NCI-H524 treated with DMSO at 0.1 percent for 48 hours (cell line): ENCODE data around the gene KIF1A.
"Not testable (repeated sequence)": the region's sequence is repeated elsewhere in the genome, so short reads cannot be mapped to it uniquely, and the experiment has no call there.

ENCODE experiments used
- DNase-seq: peaks from one replicate; lab custom pipeline; 2025; lab: John Stamatoyannopoulos, UW

KIF1A gene

DNA sequence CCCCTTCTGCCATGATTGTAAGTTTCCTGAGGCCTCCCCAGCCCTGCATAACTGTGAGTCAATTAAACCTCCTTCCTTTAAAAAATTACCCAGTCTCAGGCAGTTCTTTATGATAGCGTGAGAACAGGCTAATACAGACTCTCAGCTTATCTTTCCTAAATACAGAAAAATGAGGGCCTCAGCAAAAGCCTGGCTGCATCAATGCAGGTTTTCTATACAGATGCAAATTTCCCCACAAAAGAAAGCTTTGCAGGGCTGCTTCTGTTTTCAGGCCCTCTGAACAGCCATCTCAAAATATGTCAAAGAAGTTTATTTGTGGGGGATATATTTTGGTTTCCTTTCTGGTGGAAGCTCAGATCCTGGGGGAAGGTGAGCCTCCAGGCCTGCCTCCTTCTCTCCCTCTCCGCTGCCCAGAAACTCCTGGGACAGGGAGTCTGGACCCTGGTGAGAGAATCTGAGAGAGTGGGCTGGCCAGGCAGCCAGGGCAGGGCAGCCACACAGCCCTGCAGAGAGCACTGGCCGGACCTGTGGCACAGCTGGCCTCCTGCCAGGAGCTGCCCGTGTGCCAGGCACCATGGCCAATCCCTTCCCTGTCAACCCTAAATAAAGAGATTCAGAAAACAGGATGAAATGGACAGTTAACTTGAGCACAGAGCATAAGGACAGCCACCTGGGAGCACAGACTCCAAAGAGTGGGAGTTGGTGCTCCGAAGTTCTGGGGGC is 27.0 kb upstream of the KIF1A start:
- no peak for DNase-seq

DNA sequence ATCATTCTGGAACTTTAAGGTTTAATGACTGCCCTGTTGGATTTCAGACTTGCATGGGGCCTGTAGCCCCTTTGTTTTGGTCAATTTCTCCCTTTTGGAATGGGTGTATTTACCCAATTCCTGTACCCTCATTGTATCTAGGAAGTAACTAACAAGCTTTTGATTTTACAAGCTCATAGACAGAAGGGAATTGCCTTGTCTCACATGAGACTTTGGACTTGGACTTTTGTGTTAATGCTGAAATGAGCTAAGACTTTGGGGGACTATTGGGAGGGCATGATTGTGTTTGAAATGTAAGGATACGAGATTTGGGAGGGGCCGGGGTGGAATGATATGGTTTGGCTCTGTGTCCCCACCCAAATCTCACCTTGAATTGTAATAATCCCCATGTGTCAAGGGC is 26.3 kb upstream of the KIF1A start:
- not testable (repeated sequence) for DNase-seq

DNA sequence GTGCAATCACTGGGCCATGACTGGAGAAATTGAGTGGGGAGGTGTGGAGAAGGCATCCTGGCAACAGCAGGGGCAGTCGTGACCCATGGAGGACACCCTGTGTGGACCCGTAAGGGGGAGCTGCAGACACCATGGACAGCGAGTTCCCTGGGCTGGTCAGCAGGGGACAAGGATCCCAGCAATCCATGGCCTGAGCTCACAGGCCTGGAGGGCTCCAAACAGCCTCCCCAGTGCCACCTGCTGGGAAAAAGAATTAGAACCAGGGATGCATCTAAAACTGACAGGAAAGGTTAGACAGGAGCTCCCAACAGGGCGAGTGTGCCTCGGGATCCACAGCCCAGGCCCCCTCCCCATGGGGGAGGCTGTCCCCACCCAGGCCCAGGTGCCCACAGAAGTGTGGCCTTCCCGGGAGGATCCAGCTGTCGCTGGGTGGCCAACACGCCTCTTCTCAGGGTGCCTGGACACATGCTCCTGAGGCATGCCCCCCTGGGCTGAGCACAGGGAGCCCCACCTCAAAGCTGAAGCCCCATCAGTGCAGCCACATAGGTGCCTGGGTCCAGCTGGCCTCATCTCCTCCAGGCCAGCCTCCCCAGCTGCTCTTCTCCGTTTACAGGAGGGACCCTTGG is 20.5 kb upstream of the KIF1A start:
- DNase-seq, result no peak

DNA sequence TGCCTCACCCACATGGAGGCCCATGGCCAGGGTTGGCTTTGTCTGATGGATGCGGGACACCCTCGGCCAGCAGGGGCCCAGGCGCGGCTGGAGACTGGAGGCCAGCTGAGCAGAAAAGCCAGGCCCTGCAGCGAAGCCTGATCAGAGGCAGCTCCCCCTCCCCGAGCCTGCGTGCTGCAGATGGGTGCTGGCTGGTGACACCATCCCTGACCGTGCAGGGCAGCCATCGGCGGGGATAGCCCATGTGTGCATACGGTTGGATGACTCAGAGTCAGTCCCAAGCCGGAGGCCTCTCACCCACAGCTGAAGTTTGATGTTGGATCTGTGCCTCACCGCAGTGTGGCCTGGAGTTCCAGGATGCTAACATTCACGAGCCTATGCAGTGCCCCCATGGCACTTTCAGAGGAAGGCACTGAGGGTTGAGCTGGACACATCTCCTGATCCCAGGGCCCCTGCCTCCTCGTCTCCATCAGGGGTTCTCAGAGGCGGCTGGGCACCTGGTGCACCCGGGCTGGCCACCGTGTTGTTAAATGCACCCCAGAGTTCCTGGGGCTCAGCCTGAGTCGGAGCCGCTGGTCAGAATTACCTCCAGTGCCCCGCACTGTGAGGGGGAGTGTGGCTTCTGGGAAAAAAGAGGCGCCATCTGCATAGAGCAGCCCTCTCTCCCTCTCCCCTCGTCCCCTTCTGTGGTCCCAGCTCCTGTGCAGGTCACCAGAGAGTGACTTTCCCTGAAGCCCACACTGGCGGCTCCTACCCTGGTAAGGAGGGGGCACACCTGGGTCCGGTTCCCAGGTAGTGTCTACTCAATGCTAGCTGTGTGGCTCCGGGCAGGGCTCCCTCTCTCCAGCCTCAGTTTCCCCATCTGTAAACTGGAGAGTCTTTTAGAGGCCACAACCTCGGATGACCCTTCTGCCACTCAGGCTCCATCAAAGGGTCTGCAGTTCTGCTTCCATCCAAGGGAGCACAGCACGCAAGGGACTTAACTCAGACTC is 19.4 kb upstream of the KIF1A start:
- DNase-seq, result no peak

DNA sequence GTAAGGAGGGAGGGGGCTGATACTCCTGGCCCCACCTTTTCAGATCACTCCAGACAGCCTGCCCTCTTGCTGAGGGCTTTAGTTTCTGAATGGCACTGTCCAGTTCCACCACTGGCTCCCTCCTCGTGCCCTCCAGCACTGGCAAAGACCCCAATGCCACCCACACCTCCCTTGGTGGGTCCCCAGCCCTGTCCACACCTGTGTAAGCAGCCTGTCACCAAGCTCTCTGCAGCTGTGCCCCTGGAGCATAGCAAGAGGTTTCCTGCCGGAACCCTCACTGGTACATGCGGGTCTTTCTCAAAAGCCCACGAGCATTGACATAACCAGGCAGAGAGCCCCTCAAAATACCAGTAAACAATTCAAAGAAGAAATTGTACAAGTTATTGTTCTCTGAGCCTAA is 17.6 kb upstream of the KIF1A start:
- DNase-seq, result no peak

DNA sequence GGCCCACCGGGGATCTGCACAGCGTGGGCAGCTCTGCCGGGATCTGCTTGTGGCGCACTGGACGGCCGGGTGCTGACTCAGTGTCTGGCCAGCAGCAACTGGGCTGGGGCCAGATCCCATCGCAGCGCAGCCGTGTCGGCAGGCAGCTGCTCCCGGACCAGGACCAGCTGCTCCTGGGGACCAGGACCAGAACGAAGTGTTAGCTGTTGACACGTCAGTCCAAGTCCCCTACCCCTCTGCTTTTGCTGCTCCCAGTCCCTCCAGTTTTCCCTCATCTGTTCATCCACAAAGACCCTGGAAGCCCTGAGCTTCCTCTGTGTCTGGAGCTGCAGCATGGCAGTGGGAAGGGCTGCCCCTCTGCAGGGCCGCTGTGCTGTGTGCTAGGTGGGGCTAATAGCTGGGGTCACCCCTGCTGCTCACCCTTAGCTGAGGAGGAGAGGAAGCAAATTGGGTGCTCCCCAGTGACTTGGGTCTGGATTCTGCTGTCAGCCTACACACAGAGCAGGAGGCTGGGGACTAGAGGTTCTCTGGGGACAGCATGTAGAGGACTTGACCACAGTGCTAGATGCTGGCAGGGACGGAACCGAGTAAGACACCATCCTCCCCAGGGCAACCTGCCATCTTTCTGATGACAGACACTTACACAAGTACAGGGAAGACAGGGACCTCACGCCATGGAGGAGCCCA is 16.9 kb upstream of the KIF1A start:
- no peak for DNase-seq

DNA sequence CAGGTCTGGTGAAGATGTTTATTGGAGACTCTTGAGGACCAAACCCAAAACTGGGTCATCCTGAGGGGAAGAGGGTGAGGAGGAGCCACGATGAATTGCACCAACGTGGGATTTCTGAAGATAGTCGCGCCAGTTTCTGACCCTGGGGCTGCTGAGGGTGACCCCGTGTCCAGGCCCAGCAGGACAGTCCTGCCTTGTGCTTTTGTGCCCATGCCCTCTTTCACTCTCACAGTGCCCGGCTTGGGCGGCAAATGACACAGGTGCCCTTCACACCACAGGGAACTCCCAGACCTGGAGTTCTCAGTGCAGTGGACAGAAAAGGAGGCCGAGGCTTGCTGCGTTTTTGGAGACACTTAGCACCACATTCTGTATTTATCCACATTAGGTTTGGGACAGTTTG is 15.5 kb upstream of the KIF1A start:
- DNase-seq, result no peak

DNA sequence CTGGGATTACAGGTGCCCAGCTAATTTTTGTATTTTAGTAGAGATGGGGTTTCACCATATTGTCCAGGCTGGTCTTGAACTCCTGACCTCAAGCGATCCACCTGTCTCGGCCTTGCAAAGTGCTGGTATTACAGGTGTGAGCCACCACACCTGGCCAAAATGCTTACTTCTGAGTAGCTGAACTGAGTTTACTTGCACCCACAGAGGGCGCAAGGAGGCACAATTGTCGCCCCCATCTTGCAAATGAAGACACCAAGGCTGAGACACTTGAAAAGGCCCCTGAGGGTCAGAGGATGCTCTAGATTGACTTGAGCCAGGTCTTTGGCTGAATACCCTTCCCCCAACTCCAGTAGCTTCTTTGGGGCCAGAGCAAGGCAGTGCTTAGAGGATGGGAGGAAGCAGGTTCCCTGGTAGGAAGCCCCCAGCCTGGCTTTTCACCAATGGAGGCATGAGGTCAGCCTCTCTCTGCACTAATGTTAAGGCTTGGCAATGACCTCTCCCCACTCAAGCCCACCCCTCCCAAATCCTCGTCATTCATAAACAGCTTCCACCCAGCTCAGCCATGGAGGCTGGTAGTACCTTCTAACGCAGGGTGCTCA is 14.5 kb upstream of the KIF1A start:
- DNase-seq, result no peak

DNA sequence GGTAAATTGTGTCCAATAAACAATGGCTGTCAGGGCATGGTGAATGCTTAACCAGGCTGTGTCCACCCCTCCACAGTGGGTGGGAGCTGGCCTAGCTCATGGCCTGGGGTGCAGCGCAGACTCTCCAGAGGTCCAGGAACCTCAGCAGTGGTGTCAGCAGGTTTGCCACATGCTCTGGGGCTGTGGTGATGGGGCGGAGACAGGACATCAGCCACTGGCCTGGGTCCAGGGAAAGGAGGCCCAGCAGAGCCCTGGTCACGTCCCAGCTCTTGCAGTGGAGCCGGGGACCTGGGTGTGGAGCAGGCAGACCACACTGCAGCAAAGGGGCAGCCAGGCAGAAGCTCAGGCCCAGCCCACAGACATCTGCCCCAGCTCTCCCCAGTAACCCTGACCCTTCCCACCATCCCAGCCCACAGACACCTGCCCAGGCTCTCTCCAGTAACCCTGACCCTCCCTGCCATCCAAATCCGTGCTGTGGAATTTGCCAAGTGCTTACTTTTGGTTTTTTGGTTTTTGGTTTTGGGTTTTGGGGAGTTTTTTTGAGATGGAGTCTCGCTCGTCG is 13.8 kb upstream of the KIF1A start:
- no peak for DNase-seq

DNA sequence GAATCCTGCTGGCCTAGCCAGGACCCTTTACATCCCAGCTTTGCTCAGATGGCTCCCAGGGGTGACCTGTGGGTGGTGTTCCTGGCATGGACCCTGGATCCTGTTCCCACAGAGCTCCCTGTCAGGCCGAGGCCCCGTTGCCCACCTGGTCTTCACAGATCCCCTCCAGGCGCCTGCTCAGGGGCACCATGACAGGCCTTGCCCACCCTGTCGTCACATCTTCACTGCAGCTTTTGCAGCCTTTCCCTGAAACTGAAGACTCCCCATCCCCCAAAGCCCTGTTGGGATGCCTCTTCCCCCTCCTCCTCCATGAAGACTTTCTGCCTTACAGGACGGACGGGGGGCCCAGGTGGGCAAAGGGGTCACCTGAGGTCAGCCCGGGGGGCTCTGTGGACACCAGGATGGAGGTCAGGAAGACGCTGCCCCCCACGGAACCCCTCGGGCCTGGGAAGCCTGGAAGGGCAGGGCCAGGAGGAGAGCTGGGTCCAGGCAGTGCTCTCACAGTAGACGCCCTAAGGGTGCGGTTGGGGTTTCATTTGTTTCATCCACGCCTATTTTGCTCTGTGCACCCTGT is 13.0 kb upstream of the KIF1A start:
- no peak for DNase-seq

DNA sequence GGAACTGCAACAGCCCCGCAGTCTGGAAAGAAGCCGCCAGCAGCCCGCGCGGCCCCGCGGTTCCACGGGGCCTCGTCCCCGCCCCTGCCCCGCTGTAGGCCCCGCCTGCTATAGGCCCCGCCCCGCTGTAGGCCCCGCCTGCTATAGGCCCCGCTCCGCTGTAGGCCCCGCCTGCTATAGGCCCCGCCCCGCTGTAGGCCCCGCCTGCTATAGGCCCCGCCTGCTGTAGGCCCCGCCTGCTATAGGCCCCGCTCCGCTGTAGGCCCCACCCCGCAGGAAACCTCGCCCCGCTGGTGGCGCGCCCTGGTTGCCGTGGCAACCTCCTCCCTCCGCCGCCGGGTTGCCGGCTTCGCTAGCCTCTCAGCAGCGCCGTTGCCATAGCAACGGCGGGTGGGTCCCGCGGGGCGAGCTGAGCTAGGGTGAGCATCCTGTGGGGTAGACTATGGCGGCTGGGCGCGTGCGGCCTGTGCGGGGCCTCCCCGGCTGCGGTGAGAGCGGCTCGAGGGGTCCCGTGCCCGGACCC is 12.2 kb upstream of the KIF1A start:
- DNase-seq, result peak; percentile 67

DNA sequence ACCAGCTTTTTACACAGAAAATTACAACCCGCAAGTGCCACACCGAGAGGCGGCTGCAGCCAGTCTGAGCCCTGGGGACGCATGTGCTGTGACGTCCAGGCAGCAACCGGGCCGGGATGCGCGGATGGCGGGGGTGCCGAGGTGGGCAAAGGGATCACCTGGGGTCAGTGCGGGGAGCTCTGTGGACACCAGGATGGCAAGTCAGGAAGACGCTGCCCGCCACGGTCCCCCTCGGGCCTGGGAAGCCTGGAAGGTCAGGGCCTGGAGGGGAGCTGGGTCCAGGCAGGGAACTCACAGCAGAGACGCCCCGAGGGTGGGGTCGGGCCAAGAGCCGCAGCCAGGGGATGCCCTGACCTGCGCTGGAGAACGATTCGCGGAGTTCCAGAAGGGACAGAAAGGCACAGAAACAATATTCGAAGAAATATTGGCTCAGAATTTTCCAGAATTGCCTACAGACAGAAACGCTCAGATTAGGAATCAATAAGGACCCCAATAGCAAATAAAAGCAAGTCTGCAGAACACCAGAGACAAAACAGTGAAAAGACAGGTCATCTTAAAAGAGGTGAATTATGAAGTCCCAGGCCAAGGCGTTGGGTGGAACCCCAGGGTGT is 11.7 kb upstream of the KIF1A start:
- no peak for DNase-seq

DNA sequence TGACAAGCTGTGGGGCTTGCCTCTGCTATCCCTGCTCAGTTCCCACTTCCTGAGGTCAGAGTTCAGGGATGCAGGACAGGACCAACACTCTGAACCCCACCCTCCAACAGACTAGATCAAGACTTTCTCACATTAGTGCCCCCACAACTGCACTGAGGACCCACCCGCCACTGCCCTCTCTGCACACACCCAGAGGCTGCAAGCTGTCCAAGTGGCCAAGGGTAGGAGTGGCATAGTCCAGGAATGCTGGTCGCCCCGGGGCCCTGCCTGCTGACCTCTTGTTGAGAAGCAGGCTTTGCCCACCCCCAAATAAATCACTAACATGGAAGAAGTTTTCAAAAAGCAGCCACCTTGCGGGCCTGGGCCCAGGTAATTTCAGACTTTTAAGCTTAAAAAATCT is 5.5 kb upstream of the KIF1A start:
- no peak for DNase-seq

DNA sequence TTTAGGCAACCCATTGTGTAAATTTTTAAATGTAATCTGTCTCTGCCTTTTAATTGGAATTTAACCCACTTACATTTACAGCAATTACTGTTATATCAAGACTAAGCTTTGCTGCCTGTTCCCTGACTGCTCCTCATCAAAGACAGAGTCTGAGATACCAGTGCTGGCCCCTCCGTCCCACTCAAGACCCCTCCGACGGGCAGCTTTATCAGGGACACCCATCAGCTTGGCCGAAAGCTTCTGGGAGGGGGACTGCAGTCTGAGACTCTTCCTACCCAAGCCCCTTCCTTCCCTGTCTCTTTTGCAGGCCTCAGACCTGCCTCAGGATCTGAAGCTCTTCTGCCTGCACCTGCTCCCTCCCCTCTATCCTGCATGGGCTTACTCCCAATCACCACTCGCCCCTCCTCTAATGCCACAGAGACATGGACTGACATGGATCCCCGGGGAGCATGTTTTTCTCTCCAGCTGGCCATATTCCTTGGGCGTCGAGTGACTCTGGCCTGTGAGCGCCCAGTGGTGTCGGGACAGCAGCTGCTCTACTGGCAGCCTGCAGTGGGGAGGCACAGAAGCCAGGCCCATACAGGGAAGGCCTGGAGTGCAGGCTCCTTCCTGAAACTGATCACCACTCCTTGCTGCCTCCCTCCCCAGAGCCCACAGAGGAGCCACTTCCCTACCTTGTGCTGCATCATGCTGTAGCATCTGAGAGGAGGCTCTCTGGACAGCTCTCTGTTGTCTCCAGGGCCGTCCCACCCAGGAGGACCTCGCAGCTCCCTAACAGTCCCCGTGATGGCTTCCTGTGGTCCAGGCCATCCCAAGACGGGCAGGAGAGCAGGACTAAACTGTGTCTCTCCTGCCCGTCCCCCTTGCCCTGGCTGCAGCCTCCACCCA is 3.7 kb upstream of the KIF1A start:
- no peak for DNase-seq

DNA sequence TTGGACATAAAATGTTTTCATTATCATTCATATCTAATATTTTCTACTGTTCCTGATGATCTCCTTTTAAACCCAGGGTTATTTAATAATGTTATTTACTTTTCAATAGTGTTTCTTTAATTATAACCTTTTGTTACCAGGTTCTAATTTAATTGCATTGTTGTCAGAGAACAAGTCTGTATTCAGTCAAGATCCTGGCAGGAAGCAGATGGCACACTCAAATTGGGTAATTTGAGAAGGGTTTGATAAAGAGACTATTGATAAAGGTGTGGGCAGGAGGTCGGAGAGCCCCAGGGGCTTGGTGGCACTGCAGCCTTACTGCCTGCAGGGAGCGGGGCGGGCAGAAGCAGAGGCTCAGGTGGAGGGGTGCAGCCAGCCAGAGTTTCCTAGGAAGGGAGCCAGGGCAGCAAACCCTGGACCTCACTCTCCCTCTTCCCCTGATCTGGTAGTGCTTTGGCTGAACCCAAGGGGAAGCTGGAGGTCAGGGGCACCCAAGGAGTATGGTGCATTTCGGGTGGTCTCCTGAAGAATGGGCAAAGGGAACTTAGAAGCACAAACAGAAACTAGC is 2.3 kb upstream of the KIF1A start:
- no peak for DNase-seq

DNA sequence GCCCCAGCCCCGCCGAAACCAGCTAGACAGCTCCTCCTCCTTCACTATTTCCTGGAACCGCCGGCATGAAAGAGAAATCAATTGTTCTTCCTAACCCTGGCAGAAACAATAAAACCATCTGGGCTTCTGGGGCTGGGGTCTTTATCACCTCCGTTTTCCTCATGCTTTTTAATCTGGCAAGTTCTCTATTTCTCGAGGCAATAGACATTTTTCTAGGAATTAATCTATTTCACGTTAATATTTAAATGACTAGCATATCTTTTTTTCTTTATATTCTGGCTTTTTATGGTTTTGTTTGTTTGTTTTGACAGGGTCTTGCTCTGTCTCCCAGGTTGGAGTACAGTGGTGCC is 1.4 kb upstream of the KIF1A start:
- DNase-seq, result no peak

DNA sequence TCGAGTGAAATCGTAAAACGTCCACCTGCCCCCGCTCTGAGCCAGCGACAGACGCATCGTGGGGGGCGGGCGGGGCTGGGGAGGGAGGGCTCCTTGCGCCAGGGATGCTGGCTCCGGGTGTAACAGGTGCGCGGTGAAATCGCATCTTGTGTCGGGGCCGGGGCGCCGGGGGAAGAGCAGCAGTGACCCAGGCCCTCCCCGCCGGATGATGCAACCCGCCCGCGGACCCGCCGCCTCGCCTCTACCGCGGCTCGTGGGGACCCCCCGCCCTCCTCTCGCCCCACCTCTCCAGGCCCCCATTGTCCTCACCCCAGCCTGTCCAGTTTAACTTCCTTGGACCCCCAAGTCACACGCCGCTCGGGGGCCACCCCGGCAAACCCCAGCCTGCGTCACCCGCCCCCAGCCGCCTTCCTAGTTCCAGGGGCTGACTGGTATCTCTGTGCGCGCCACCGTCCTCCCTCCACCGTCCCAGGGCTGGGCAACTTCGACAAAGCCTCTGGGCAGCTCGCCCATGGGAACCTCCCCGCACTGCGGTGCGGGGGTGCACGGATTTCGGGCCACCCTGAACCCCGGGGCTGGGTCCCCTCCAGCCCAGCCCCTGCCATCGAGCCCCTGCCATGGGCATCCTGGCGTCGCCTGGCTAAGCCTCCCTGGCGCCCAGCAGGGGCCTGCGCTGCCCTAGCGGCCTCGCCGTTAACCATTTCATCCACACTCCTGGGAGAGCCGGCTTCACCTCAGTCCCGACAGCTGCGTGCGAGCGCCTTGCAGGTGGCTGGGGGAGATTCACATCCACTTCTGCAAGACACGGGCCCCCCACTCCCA is 799 bp upstream of the KIF1A start:
- peak; percentile 13 for DNase-seq

DNA sequence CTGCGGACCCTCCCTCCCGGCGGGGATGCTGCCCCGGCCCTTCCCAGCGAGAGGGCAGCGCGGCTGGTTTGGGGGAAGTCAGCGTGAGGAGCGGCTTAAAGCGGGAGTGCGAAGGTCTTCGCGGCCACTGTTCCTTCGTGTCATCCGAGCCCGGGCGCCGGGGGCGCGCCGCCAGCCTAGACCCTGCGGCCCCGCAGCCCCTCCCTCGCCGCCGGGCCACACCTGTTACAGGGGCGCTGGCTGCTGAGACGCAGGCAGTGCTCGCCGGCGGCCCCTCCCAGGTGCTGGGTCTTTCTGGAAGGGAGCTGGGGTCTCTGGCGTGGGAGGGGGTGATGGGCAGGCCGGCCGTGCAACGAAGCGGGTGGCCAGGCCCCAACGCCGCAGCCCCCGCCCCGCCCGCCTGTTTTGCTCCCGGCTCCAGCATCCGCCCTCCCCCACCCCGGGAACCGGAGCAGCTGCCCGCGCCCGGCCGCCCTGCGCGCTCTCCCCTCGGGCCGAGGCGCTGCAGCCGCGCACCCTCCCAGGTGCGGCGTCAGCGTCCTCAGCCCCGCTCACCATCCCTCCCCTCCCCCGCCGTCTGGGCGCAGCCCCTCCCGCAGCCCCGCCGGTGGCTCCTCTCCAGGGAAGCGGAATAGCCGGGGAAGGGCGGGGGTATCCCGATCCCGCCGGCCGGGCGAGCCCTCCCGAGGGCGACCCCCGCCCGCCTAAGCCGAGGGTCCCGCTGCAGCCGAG is 727 bp downstream of the KIF1A start:
- no peak for DNase-seq
